Endothelial cell (in vitro differentiated cells): ENCODE results near the gene CPED1. TPM values are rescaled to one million over a fixed set of nuclear protein-coding genes. Genes with fewer than 3 reads are reported as not detected.

Source experiments
- DNase-seq: peaks from one replicate; pipeline ENCODE4 v3.0.0; 2021; ENCODE audit warnings: low spot score
- H3K27ac Mint-ChIP-seq: one replicate; pipeline ENCODE4 v1.8.0; 2021; ENCODE audit warnings: mixed read lengths, inconsistent platforms; ENCODE audit not compliant: unreplicated experiment
- H3K27me3 Mint-ChIP-seq: one replicate; pipeline ENCODE4 v1.8.0; 2021; ENCODE audit warnings: mild to moderate bottlenecking, moderate library complexity, mixed read lengths, inconsistent platforms; ENCODE audit not compliant: unreplicated experiment
- H3K36me3 Mint-ChIP-seq: one replicate; pipeline ENCODE4 v1.8.0; 2021; ENCODE audit warnings: mild to moderate bottlenecking, low read depth, mixed read lengths, inconsistent platforms; ENCODE audit not compliant: unreplicated experiment
- H3K4me1 Mint-ChIP-seq: one replicate; pipeline ENCODE4 v1.8.0; 2021; ENCODE audit warnings: mild to moderate bottlenecking, mixed read lengths, inconsistent platforms; ENCODE audit not compliant: unreplicated experiment
- H3K4me3 Mint-ChIP-seq: one replicate; pipeline ENCODE4 v1.8.0; 2021; ENCODE audit warnings: mild to moderate bottlenecking, mixed read lengths, inconsistent platforms; ENCODE audit not compliant: unreplicated experiment
- H3K9me3 Mint-ChIP-seq: one replicate; pipeline ENCODE4 v1.8.0; 2021; ENCODE audit warnings: mixed read lengths, inconsistent platforms; ENCODE audit not compliant: unreplicated experiment
- total RNA-seq: library from RNA; stranded (reverse); fragmentation: NEBNext Ultra II Directional; extraction: Animal tissue kit (Norgen Biotek cat#: 25700); gene quantifications from one replicate; pipeline ENCODE4 v1.2.1, GENCODE V29; 2021; ENCODE audit not compliant: unreplicated experiment
- TF ChIP-seq, protein P1 (sequence below): fragments of 200-600 bp; sonication (generic); IDR thresholded peaks from one replicate; pipeline ENCODE4 v1.5.0; 2021; ENCODE audit warnings: antibody characterized with exemption; ENCODE audit not compliant: unreplicated experiment

Gene CPED1
- total RNA-seq, 1 donor from 2014 or later = 1.8 TPM

DNA sequence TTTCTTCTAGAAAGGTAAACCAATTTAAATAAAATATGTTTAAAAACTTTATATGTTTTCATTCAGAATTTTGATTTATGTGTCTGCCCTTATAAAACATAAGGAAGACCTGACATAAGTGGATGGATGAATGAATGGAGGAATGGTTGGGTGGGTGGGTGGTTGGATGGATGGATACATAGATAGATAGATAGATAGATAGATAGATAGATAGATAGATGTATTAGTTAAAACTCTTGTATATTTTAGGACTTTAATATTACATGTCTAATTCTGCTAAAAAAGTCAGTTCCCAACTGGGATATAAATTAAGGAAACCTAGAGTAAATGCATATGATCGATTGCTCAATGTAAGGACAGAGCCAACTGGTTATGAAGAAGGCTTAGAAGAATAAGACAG, 184.0 kb downstream of the CPED1 start:
- Mint-ChIP-seq H3K36me3 (no peaks in the 10 kb centered on the region), H3K4me3 (no peak overlapping the region), H3K27ac (no peak overlapping the region), H3K4me1 (peaks cover 3% of the 10 kb centered on the region), H3K27me3 (peaks cover 2% of the 10 kb centered on the region), H3K9me3 (no peaks in the 10 kb centered on the region)
- no peak for DNase-seq
- TF ChIP-seq, protein P1, sequence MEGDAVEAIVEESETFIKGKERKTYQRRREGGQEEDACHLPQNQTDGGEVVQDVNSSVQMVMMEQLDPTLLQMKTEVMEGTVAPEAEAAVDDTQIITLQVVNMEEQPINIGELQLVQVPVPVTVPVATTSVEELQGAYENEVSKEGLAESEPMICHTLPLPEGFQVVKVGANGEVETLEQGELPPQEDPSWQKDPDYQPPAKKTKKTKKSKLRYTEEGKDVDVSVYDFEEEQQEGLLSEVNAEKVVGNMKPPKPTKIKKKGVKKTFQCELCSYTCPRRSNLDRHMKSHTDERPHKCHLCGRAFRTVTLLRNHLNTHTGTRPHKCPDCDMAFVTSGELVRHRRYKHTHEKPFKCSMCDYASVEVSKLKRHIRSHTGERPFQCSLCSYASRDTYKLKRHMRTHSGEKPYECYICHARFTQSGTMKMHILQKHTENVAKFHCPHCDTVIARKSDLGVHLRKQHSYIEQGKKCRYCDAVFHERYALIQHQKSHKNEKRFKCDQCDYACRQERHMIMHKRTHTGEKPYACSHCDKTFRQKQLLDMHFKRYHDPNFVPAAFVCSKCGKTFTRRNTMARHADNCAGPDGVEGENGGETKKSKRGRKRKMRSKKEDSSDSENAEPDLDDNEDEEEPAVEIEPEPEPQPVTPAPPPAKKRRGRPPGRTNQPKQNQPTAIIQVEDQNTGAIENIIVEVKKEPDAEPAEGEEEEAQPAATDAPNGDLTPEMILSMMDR = no peak

DNA sequence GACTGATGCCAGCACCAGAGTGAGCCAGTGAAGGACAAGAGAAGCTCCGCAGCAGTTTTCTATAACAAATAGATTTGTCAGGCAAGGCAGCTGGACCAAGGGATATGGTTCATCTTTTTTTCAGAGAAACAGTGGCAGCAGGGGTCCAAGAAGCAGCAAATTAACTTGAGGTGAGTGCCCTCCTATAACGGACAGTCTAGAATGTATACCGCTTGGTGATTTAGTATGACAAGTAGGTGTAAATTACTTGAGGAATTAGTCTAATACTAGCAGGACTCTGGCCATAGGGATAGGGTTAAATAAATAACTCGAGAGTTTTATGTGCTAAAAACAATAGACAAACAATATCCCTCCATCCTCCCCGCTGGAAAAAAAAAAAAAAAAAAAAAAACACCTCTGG, 187.3 kb downstream of the CPED1 start:
- Mint-ChIP-seq H3K4me3 (no peak overlapping the region), H3K4me1 (peaks cover 3% of the 10 kb centered on the region), H3K9me3 (no peaks in the 10 kb centered on the region), H3K36me3 (no peaks in the 10 kb centered on the region), H3K27ac (no peak overlapping the region), H3K27me3 (peaks cover 2% of the 10 kb centered on the region)
- no peak for DNase-seq
- TF ChIP-seq, protein P1 = no peak

DNA sequence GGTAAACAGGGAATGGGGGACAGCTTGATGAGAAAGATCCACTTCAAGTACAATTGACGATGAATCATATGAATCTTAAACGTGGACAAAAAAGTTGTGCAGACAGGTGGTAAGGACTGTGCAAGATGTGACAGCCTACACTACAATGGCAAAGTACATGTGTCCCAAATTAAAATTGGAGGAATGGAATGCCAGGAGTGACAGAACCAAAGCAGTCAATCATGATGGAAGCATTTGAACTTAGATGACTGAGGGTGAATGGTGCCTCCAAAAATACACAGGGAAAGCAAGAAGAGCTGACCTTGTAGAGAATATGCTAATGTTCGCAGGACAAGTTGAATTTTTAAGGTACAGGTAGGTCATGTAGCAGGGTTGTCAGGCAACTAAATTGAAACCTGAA, 189.9 kb downstream of the CPED1 start:
- DNase-seq = no peak
- Mint-ChIP-seq H3K27me3 (peaks cover 2% of the 10 kb centered on the region), H3K4me1 (peaks cover 9% of the 10 kb centered on the region), H3K9me3 (no peaks in the 10 kb centered on the region), H3K4me3 (no peak overlapping the region), H3K36me3 (no peaks in the 10 kb centered on the region), H3K27ac (no peak overlapping the region)
- TF ChIP-seq, protein P1 = no peak

DNA sequence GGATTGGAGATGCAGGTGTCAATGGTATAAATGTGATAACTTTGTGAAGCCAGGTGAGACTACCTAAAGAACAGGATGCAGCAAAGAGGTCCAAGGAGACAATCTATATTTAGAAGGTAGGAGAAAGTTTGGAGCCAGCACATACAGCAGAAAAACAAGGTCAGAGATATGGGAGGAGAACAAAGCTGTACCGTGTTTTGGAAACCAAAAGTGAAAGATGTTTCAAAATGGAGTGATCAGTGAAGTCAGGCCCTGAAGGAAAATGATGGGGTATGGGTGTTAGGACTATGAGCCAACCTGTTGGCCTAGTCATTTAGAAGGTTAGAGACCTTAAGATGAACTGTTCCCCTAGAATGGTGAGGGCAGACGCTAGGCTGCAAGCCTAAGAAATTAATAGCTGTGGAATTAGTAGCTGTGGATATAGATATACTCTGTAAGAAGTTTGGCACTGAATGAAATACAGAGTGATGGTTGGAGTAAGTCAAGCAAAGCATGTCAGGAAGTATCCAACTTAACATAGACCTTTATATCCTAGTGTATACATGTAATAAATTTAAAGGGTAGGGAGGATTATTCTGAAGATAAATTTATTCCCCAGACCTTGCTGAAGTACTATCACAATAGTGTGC, 190.5 kb downstream of the CPED1 start:
- TF ChIP-seq, protein P1 = no peak
- H3K36me3 Mint-ChIP-seq = no peaks in the 10 kb centered on the region
- H3K4me1 Mint-ChIP-seq = peaks cover 9% of the 10 kb centered on the region
- no peak overlapping the region for H3K27ac Mint-ChIP-seq
- no peaks in the 10 kb centered on the region for H3K27me3 Mint-ChIP-seq
- no peaks in the 10 kb centered on the region for H3K9me3 Mint-ChIP-seq
- no peak overlapping the region for H3K4me3 Mint-ChIP-seq
- no peak for DNase-seq

DNA sequence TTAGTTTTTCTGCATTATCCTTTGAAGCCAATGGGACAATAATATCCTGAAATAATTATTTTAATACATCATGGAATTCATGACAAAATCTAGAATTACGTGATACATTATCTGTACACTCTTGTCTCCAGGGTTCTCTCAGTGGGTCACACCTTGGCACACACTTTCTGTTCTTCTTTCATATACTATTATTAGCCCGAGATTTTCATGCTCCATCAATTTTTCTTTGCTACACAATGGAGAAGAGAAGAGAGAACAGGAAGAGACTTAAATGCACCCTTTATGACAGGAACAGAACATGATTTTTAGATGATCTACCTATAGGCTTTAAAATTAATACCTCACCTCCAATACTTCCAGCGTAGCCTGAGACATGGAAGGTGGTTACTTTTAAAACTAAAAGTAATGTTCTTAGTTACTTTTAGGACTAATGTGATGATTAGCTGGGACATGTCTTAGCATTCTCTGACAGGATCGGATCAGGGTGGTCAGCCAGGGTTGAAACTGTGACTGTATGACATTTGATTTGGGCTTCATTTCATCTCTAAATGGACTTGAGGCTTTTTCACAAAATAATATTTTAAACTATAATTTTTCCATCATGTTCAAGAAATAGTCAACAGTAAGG, 192.0 kb downstream of the CPED1 start:
- no peaks in the 10 kb centered on the region for H3K27me3 Mint-ChIP-seq

More for the DNA sequence above, 192.0 kb downstream of the CPED1 start:
- Mint-ChIP-seq H3K36me3 (no peaks in the 10 kb centered on the region), H3K9me3 (no peaks in the 10 kb centered on the region), H3K27ac (no peak overlapping the region), H3K4me3 (no peak overlapping the region), H3K4me1 (peaks cover 9% of the 10 kb centered on the region)
- no peak for DNase-seq
- TF ChIP-seq, protein P1 = no peak
